ENCODE results near the gene NMNAT3. TPM values are rescaled to one million over a fixed set of nuclear protein-coding genes. Genes with fewer than 3 reads are reported as not detected.
A peak's percentile ranks its signal among the peaks of the same experiment; 100 is the strongest.

Gene NMNAT3
- total RNA-seq (10 to 100 TPM in 1 of 2 donors, 1 to 10 TPM in 1; 8.0 to 10.0 TPM), polyA plus RNA-seq (ENCODE audit: insufficient read length in 2 of 2) (10 to 100 TPM; 10.1 to 12.1 TPM)
- long read RNA-seq, donor 1, partial matches to known transcripts = 0 of 1 reads
- long read RNA-seq, donor 1, other reads (novel, unspliced or antisense) = 0 of 1 reads
- long read RNA-seq, donor 2, partial matches to known transcripts = 0 of 2 reads
- long read RNA-seq, donor 2, other reads (novel, unspliced or antisense) = 0 of 2 reads
- long read RNA-seq, donor 3, partial matches to known transcripts = 0 of 1 reads
- long read RNA-seq, donor 3, other reads (novel, unspliced or antisense) = 0 of 1 reads
- long read RNA-seq, donor 4, partial matches to known transcripts = 0 of 1 reads
- long read RNA-seq, donor 4, other reads (novel, unspliced or antisense) = 0 of 1 reads

- WGBS (ENCODE audit: insufficient coverage) = 1% methylated on average over 54 of the region's 65 CpGs
- Histone ChIP-seq H3K27ac (ENCODE audit: low read depth, low read length) (peak within 1 kb of the TSS; percentile 54), H3K27me3 (ENCODE audit: control insufficient read depth, insufficient read depth, low read length) (no peaks in the 10 kb centered on the region), H3K9me3 (ENCODE audit: control insufficient read depth, insufficient read depth, low read length) (no peaks in the 10 kb centered on the region), H3K4me3 (ENCODE audit: low read depth, low read length) (peak within 1 kb of the TSS; percentile 79), H3K36me3 (ENCODE audit: control insufficient read depth, insufficient read depth, low read length) (no peaks in the 10 kb centered on the region), H3K4me1 (ENCODE audit: control insufficient read depth, insufficient read depth, low read length) (peaks cover 23% of the 10 kb centered on the region)
- DNase-seq (ENCODE audit: low read depth in 4 of 6, low spot score in 6 of 6) = peak; percentile 46 to 93 (median 65)
Measured at GRCh38 chr3:139677388-139678155, at the start of gene NMNAT3. TSS of gene NMNAT3 (minus strand) at chr3:139677972. CDS start at chr3:139627724, 50,248 bp downstream.

- Histone ChIP-seq H3K36me3 (ENCODE audit: control insufficient read depth, insufficient read depth, low read length) (no peaks in the 10 kb centered on the region), H3K4me3 (ENCODE audit: low read depth, low read length) (no peak overlapping the region), H3K4me1 (ENCODE audit: control insufficient read depth, insufficient read depth, low read length) (peaks cover 7% of the 10 kb centered on the region), H3K9me3 (ENCODE audit: control insufficient read depth, insufficient read depth, low read length) (no peaks in the 10 kb centered on the region), H3K27me3 (ENCODE audit: control insufficient read depth, insufficient read depth, low read length) (no peaks in the 10 kb centered on the region), H3K27ac (ENCODE audit: low read depth, low read length) (no peak overlapping the region)
- no peak for DNase-seq (ENCODE audit: low read depth in 4 of 6, low spot score in 6 of 6)
- no CpG with 5 or more reads among the region's 1 CpG for WGBS (ENCODE audit: insufficient coverage)
Measured at GRCh38 chr3:139721370-139721769, 43.6 kb upstream of the NMNAT3 start.

GRCh38 chr3:139718415-139718814 lies 40.6 kb upstream of the NMNAT3 start:
- no peak overlapping the region for H3K27ac ChIP-seq (ENCODE audit: low read depth, low read length)
- no peaks in the 10 kb centered on the region for H3K36me3 ChIP-seq (ENCODE audit: control insufficient read depth, insufficient read depth, low read length)
- no peaks in the 10 kb centered on the region for H3K27me3 ChIP-seq (ENCODE audit: control insufficient read depth, insufficient read depth, low read length)
- H3K4me3 ChIP-seq (ENCODE audit: low read depth, low read length) = no peak overlapping the region
- peaks cover 7% of the 10 kb centered on the region for H3K4me1 ChIP-seq (ENCODE audit: control insufficient read depth, insufficient read depth, low read length)
- 29% methylated on average over 2 of the region's 3 CpGs for WGBS (ENCODE audit: insufficient coverage)
- DNase-seq (ENCODE audit: low read depth in 4 of 6, low spot score in 6 of 6) = peak in 4 of 6 donors; percentile 12 to 71 (median 36)
- H3K9me3 ChIP-seq (ENCODE audit: control insufficient read depth, insufficient read depth, low read length) = no peaks in the 10 kb centered on the region

- H3K27ac ChIP-seq (ENCODE audit: low read depth, low read length) = no peak overlapping the region
- 67% methylated on average over 1 of the region's 3 CpGs for WGBS (ENCODE audit: insufficient coverage)
- H3K4me1 ChIP-seq (ENCODE audit: control insufficient read depth, insufficient read depth, low read length) = peaks cover 7% of the 10 kb centered on the region
- no peaks in the 10 kb centered on the region for H3K36me3 ChIP-seq (ENCODE audit: control insufficient read depth, insufficient read depth, low read length)
- no peaks in the 10 kb centered on the region for H3K27me3 ChIP-seq (ENCODE audit: control insufficient read depth, insufficient read depth, low read length)
- DNase-seq (ENCODE audit: low read depth in 4 of 6, low spot score in 6 of 6) = peak in 1 of 6 donors; percentile 22
- no peaks in the 10 kb centered on the region for H3K9me3 ChIP-seq (ENCODE audit: control insufficient read depth, insufficient read depth, low read length)
- no peak overlapping the region for H3K4me3 ChIP-seq (ENCODE audit: low read depth, low read length)
Measured at GRCh38 chr3:139716908-139717485, 39.2 kb upstream of the NMNAT3 start.

GRCh38 chr3:139715743-139716360 lies 38.1 kb upstream of the NMNAT3 start:
- whole genome bisulfite sequencing (ENCODE audit: insufficient coverage) = no CpG with 5 or more reads among the region's 2 CpGs
- Histone ChIP-seq H3K27me3 (ENCODE audit: control insufficient read depth, insufficient read depth, low read length) (no peaks in the 10 kb centered on the region), H3K4me1 (ENCODE audit: control insufficient read depth, insufficient read depth, low read length) (peaks cover 7% of the 10 kb centered on the region), H3K27ac (ENCODE audit: low read depth, low read length) (no peak overlapping the region), H3K36me3 (ENCODE audit: control insufficient read depth, insufficient read depth, low read length) (no peaks in the 10 kb centered on the region), H3K9me3 (ENCODE audit: control insufficient read depth, insufficient read depth, low read length) (no peaks in the 10 kb centered on the region), H3K4me3 (ENCODE audit: low read depth, low read length) (no peak overlapping the region)
- DNase-seq (ENCODE audit: low read depth in 4 of 6, low spot score in 6 of 6) = no peak

- Histone ChIP-seq H3K27ac (ENCODE audit: low read depth, low read length) (no peak overlapping the region), H3K4me3 (ENCODE audit: low read depth, low read length) (no peak overlapping the region), H3K4me1 (ENCODE audit: control insufficient read depth, insufficient read depth, low read length) (peaks cover 7% of the 10 kb centered on the region), H3K9me3 (ENCODE audit: control insufficient read depth, insufficient read depth, low read length) (no peaks in the 10 kb centered on the region), H3K27me3 (ENCODE audit: control insufficient read depth, insufficient read depth, low read length) (no peaks in the 10 kb centered on the region), H3K36me3 (ENCODE audit: control insufficient read depth, insufficient read depth, low read length) (no peaks in the 10 kb centered on the region)
- no peak for DNase-seq (ENCODE audit: low read depth in 4 of 6, low spot score in 6 of 6)
- no CpG with 5 or more reads among the region's 2 CpGs for WGBS (ENCODE audit: insufficient coverage)
Measured at GRCh38 chr3:139715166-139715565, 37.4 kb upstream of the NMNAT3 start.

- WGBS (ENCODE audit: insufficient coverage) = 20% methylated on average over 1 of the region's 3 CpGs
- no peaks in the 10 kb centered on the region for H3K9me3 ChIP-seq (ENCODE audit: control insufficient read depth, insufficient read depth, low read length)
- H3K27me3 ChIP-seq (ENCODE audit: control insufficient read depth, insufficient read depth, low read length) = no peaks in the 10 kb centered on the region
- no peaks in the 10 kb centered on the region for H3K4me1 ChIP-seq (ENCODE audit: control insufficient read depth, insufficient read depth, low read length)
- H3K36me3 ChIP-seq (ENCODE audit: control insufficient read depth, insufficient read depth, low read length) = no peaks in the 10 kb centered on the region
- peak in 1 of 6 donors; percentile 75 for DNase-seq (ENCODE audit: low read depth in 4 of 6, low spot score in 6 of 6)
- no peak overlapping the region for H3K27ac ChIP-seq (ENCODE audit: low read depth, low read length)
- no peak overlapping the region for H3K4me3 ChIP-seq (ENCODE audit: low read depth, low read length)
Measured at GRCh38 chr3:139710212-139710611, 32.4 kb upstream of the NMNAT3 start.

- no CpG with 5 or more reads among the region's 3 CpGs for WGBS (ENCODE audit: insufficient coverage)
- DNase-seq (ENCODE audit: low read depth in 4 of 6, low spot score in 6 of 6) = peak in 1 of 6 donors; percentile 65
- H3K4me1 ChIP-seq (ENCODE audit: control insufficient read depth, insufficient read depth, low read length) = no peaks in the 10 kb centered on the region
- H3K36me3 ChIP-seq (ENCODE audit: control insufficient read depth, insufficient read depth, low read length) = no peaks in the 10 kb centered on the region
- H3K4me3 ChIP-seq (ENCODE audit: low read depth, low read length) = no peak overlapping the region
- no peak overlapping the region for H3K27ac ChIP-seq (ENCODE audit: low read depth, low read length)
- no peaks in the 10 kb centered on the region for H3K9me3 ChIP-seq (ENCODE audit: control insufficient read depth, insufficient read depth, low read length)
- no peaks in the 10 kb centered on the region for H3K27me3 ChIP-seq (ENCODE audit: control insufficient read depth, insufficient read depth, low read length)
Measured at GRCh38 chr3:139705631-139706030, 27.9 kb upstream of the NMNAT3 start.

- no peaks in the 10 kb centered on the region for H3K4me1 ChIP-seq (ENCODE audit: control insufficient read depth, insufficient read depth, low read length)
- DNase-seq (ENCODE audit: low read depth in 4 of 6, low spot score in 6 of 6) = peak in 1 of 6 donors; percentile 47
- H3K36me3 ChIP-seq (ENCODE audit: control insufficient read depth, insufficient read depth, low read length) = no peaks in the 10 kb centered on the region
- H3K27me3 ChIP-seq (ENCODE audit: control insufficient read depth, insufficient read depth, low read length) = no peaks in the 10 kb centered on the region
- no peak overlapping the region for H3K4me3 ChIP-seq (ENCODE audit: low read depth, low read length)
- no peak overlapping the region for H3K27ac ChIP-seq (ENCODE audit: low read depth, low read length)
- 100% methylated on average over 1 of the region's 2 CpGs for WGBS (ENCODE audit: insufficient coverage)
- H3K9me3 ChIP-seq (ENCODE audit: control insufficient read depth, insufficient read depth, low read length) = no peaks in the 10 kb centered on the region
Measured at GRCh38 chr3:139696314-139696604, 18.5 kb upstream of the NMNAT3 start.
